H1 (cell line): ENCODE data around the gene KDSR. TPM values are rescaled to one million over a fixed set of nuclear protein-coding genes. Genes with fewer than 3 reads are reported as not detected.

Source experiments
- CTCF ChIA-PET: fragments of 300-600 bp; sonication (Branson Sonifier 250); formaldehyde crosslinking; loops from one replicate; lab custom pipeline; 2021; ENCODE audit not compliant: partially characterized antibody; lab: Charles Lee
- POLR2A ChIA-PET: fragments of 300-600 bp; sonication (Branson Sonifier 250); formaldehyde crosslinking; loops from one replicate; lab custom pipeline; 2021; ENCODE audit warnings: inconsistent platforms; ENCODE audit not compliant: partially characterized antibody; lab: Charles Lee
- DNase-seq, 2 experiments: peaks; one replicate each; pipeline versions ENCODE4 v3.0.0 to v3.0.0-alpha.2; 2010 to 2022; ENCODE audit warnings: low spot score in 2 of 2, low read depth in 1 of 2, mixed read lengths in 1 of 2
- FAIRE-seq: peaks from 2 replicates; lab custom pipeline; 2011; peaks lifted over from hg19 to GRCh38; lab: Jason Lieb, UNC
- H2AFZ ChIP-seq: 2 replicates; pipeline ENCODE4 v1.8.1; 2012; ENCODE audit warnings: low read length, inconsistent platforms
- H2AK5ac ChIP-seq: 2 replicates; pipeline ENCODE4 v1.6.1; 2013; ENCODE audit warnings: low read depth, low read length
- H2BK120ac ChIP-seq: replicated peaks from 2 replicates; pipeline ENCODE3; 2013; ENCODE audit warnings: low read depth, low read length, inconsistent platforms
- H2BK12ac ChIP-seq: 2 replicates; pipeline ENCODE4 v1.6.1; 2013; ENCODE audit warnings: low read depth, low read length
- H2BK15ac ChIP-seq: 2 replicates; pipeline ENCODE4 v1.6.1; 2013; ENCODE audit warnings: low read length
- H2BK20ac ChIP-seq: 2 replicates; pipeline ENCODE4 v1.6.1; 2013; ENCODE audit warnings: low read length
- H2BK5ac ChIP-seq: 2 replicates; pipeline ENCODE4 v1.6.1; 2013; ENCODE audit warnings: low read depth, low read length
- H3K14ac ChIP-seq: 2 replicates; pipeline ENCODE4 v1.6.1; 2013; ENCODE audit warnings: inconsistent platforms; ENCODE audit not compliant: insufficient read length
- H3K18ac ChIP-seq: 2 replicates; pipeline ENCODE4 v1.6.1; 2013; ENCODE audit warnings: low read length; ENCODE audit errors: extremely low read depth
- H3K23ac ChIP-seq: 2 replicates; pipeline ENCODE4 v1.6.1; 2013; ENCODE audit warnings: inconsistent platforms; ENCODE audit not compliant: insufficient read length
- H3K23me2 ChIP-seq: 2 replicates; pipeline ENCODE4 v1.6.1; 2013; ENCODE audit warnings: low read depth, low read length
- H3K27ac ChIP-seq: 2 replicates; pipeline ENCODE4 v1.6.1; 2011; ENCODE audit warnings: low read depth, low read length, inconsistent platforms
- H3K27me3 ChIP-seq, 4 experiments: replicated peaks in 1 of 4; 1 replicate in 1 of 4; 2 replicates in 3 of 4; pipeline versions ENCODE4 v1.6.1 to v1.8.1; 2011 to 2013; ENCODE audit warnings: low read length in 3 of 4, mild to moderate bottlenecking in 3 of 4, inconsistent platforms in 2 of 4, mixed read lengths in 2 of 4, moderate library complexity in 1 of 4; ENCODE audit not compliant: control insufficient read depth in 3 of 4, insufficient read depth in 3 of 4; ENCODE audit errors: extremely low read depth in 1 of 4
- H3K36me3 ChIP-seq, 4 experiments: 2 replicates each; pipeline versions ENCODE4 v1.6.1 to v1.8.1; 2011 to 2013; ENCODE audit warnings: mild to moderate bottlenecking in 4 of 4, low read length in 3 of 4, moderate library complexity in 2 of 4, control low read depth in 1 of 4, inconsistent platforms in 1 of 4; ENCODE audit not compliant: insufficient read depth in 4 of 4, control insufficient read depth in 2 of 4
- H3K4ac ChIP-seq: replicated peaks from 2 replicates; pipeline ENCODE3; 2013; ENCODE audit warnings: low read length, low read depth, mixed read lengths, inconsistent platforms; ENCODE audit not compliant: insufficient read length
- H3K4me1 ChIP-seq, 4 experiments: replicated peaks in 1 of 4; 1 replicate in 1 of 4; 2 replicates in 3 of 4; pipeline versions ENCODE4 v1.6.1 to v1.8.1; 2011 to 2013; ENCODE audit warnings: low read length in 3 of 4, inconsistent platforms in 2 of 4, mixed read lengths in 1 of 4; ENCODE audit not compliant: insufficient read depth in 4 of 4, control insufficient read depth in 3 of 4
- H3K4me2 ChIP-seq, 2 experiments: 2 replicates each; pipeline versions ENCODE4 v1.6.1 to v1.8.1; 2011 to 2013; ENCODE audit warnings: low read depth in 2 of 2, low read length in 2 of 2, control low read depth in 1 of 2, inconsistent platforms in 1 of 2, mild to moderate bottlenecking in 1 of 2; ENCODE audit not compliant: insufficient read depth in 1 of 2
- H3K4me3 ChIP-seq, 4 experiments: fragments of 200-600, 300-600 bp in 1 of 4; sonication (generic), shearing (Covaris generic), sonication (Bioruptor Twin) in 1 of 4; 2 replicates each; pipeline versions ENCODE4 v1.5.1 to v1.8.1; 2011 to 2016; ENCODE audit warnings: low read length in 4 of 4, low read depth in 3 of 4, control low read depth in 2 of 4, inconsistent platforms in 2 of 4, mild to moderate bottlenecking in 2 of 4, mixed read lengths in 1 of 4, moderate library complexity in 1 of 4; ENCODE audit not compliant: insufficient read depth in 2 of 4; ENCODE audit errors: extremely low read depth in 1 of 4
- H3K56ac ChIP-seq: replicated peaks from 2 replicates; pipeline ENCODE3; 2013; ENCODE audit warnings: low read depth, mild to moderate bottlenecking, mixed read lengths, low read length, inconsistent platforms; ENCODE audit not compliant: insufficient read length
- H3K79me1 ChIP-seq: 2 replicates; pipeline ENCODE4 v1.6.1; 2013; ENCODE audit warnings: low read depth, low read length, control low read depth
- H3K79me2 ChIP-seq, 2 experiments: 2 replicates each; pipeline versions ENCODE4 v1.6.1 to v1.8.1; 2012 to 2013; ENCODE audit warnings: low read length in 2 of 2, mild to moderate bottlenecking in 2 of 2, inconsistent platforms in 1 of 2; ENCODE audit not compliant: insufficient read depth in 2 of 2, control insufficient read depth in 1 of 2
- H3K9ac ChIP-seq, 4 experiments: replicated peaks in 1 of 4; 1 replicate in 1 of 4; 2 replicates in 3 of 4; pipeline versions ENCODE4 v1.6.1 to v1.8.1; 2011 to 2013; ENCODE audit warnings: low read depth in 3 of 4, low read length in 3 of 4, control low read depth in 2 of 4, mild to moderate bottlenecking in 2 of 4, moderate library complexity in 2 of 4, inconsistent platforms in 1 of 4; ENCODE audit errors: extremely low read depth in 1 of 4
- H3K9me3 ChIP-seq, 2 experiments: 2 replicates each; pipeline versions ENCODE4 v1.6.1 to v1.8.1; 2012 to 2013; ENCODE audit warnings: mild to moderate bottlenecking in 2 of 2, moderate library complexity in 2 of 2, control low read depth in 1 of 2, inconsistent platforms in 1 of 2, low read depth in 1 of 2, low read length in 1 of 2, mixed read lengths in 1 of 2; ENCODE audit not compliant: insufficient read depth in 2 of 2
- H4K20me1 ChIP-seq, 2 experiments: replicated peaks in 1 of 2; 2 replicates each; pipeline versions ENCODE3 to v1.8.1; 2011 to 2013; ENCODE audit warnings: inconsistent platforms in 2 of 2, low read length in 2 of 2, mild to moderate bottlenecking in 1 of 2; ENCODE audit not compliant: insufficient read depth in 2 of 2, control insufficient read depth in 1 of 2
- H4K5ac ChIP-seq: 2 replicates; pipeline ENCODE4 v1.6.1; 2013; ENCODE audit warnings: low read length, low read depth, mixed read lengths, inconsistent platforms; ENCODE audit not compliant: insufficient read length
- H4K8ac ChIP-seq: 2 replicates; pipeline ENCODE4 v1.8.0; 2013; ENCODE audit warnings: mild to moderate bottlenecking, moderate library complexity, low read length, inconsistent platforms; ENCODE audit not compliant: insufficient read depth; ENCODE audit errors: extremely low read depth
- H4K91ac ChIP-seq: replicated peaks from 2 replicates; pipeline ENCODE3; 2013; ENCODE audit warnings: low read length, mixed read lengths, inconsistent platforms; ENCODE audit not compliant: insufficient read length
- CHD2 ChIP-seq: IDR thresholded peaks from 2 replicates; pipeline ENCODE4 v1.6.1; 2012; ENCODE audit warnings: low read length, improper control_type of control experiment
- FOSL1 ChIP-seq: IDR thresholded peaks from 2 replicates; pipeline ENCODE4 v1.6.1; 2011; ENCODE audit warnings: mild to moderate bottlenecking, low read depth, low read length, moderate library complexity; ENCODE audit not compliant: insufficient read depth
- RAD21 ChIP-seq, 2 experiments: IDR thresholded peaks in 1 of 2; conservative IDR thresholded peaks in 1 of 2; 2 replicates each; pipeline ENCODE4 v1.6.1; 2011; ENCODE audit warnings: low read depth in 2 of 2, low read length in 2 of 2, improper control_type of control experiment in 1 of 2, inconsistent platforms in 1 of 2, mild to moderate bottlenecking in 1 of 2, moderate library complexity in 1 of 2
- WGBS, 2 experiments: shearing (Covaris generic) in 1 of 2; methylation state at CpG; one replicate each; pipeline versions ENCODE4 v1.1.6 to v1.1.7; 2013 to 2015; ENCODE audit warnings: low lambda C conversion rate in 2 of 2, mixed read lengths in 2 of 2, inconsistent platforms in 1 of 2, low coverage in 1 of 2, missing lambda C conversion rate in 1 of 2; ENCODE audit not compliant: insufficient replicate concordance in 2 of 2, insufficient coverage in 1 of 2, insufficient read length in 1 of 2; ENCODE audit errors: extremely low coverage in 1 of 2, missing lambda C conversion rate in 1 of 2; 5-methylcytosine and 5-hydroxymethylcytosine counted together
- polyA plus RNA-seq, 7 experiments: library from polyadenylated mRNA; depleted of rRNA in 3 of 7; stranded (reverse) in 5 of 7; unstranded in 2 of 7; fragments of >200 nt in 5 of 7; fragments of 200-250 nt in 2 of 7; gene quantifications; 1 replicate in 5 of 7; 2 replicates in 1 of 7; 4 replicates in 1 of 7; pipeline versions ENCODE4 v1.2.1 to v1.2.3, GENCODE V29; 2011 to 2013; ENCODE audit warnings: missing spikeins in 2 of 7, mixed read lengths in 2 of 7
- total RNA-seq: library from RNA; stranded (reverse); fragmentation: NEBNext Ultra II Directional; extraction: Animal tissue kit (Norgen Biotek cat#: 25700); gene quantifications from 2 replicates; pipeline ENCODE4 v1.2.1, GENCODE V29; 2021

Gene KDSR
- total and polyA plus RNA-seq, 2 of the 8 experiments (the other 6 are each of a cell fraction or from before 2014, with no cell fraction given), result 12.4 to 50.5 TPM

GRCh38 chr18:63313396-63313917, 53.5 kb downstream of the KDSR start:
- no peak overlapping the region for H4K91ac ChIP-seq
- TF ChIP-seq FOSL1 (no peak), RAD21 (IDR thresholded peaks at IDR 0.05 in 1 of 2, conservative IDR thresholded peaks at IDR 0.05 in 1 of 2; ENCODE audit: low read depth in 2 of 2, low read length in 2 of 2) (no peak), CHD2 (no peak)
- TF ChIP-seq, all 59 proteins: peak for 0
- Histone ChIP-seq H4K8ac (no peak overlapping the region), H3K4me1 (peaks cover 0 to 1% (median 0%) of the 10 kb centered on the region in 4 experiments; a peak in 1 of 7 replicates), H3K9me3 (no peaks in the 10 kb centered on the region), H2BK12ac (no peak overlapping the region), H3K23me2 (no peaks in the 10 kb centered on the region; the same call in 1 of the 2 replicates), H3K4ac (no peak overlapping the region), H2AFZ (no peak overlapping the region), H3K14ac (no peak overlapping the region), H3K4me3 (no peak overlapping the region), H3K18ac (no peak overlapping the region), H2BK5ac (no peak overlapping the region), H3K56ac (no peak overlapping the region), H3K27ac (no peak overlapping the region), H3K36me3 (no peaks in the 10 kb centered on the region), H3K79me1 (no peaks in the 10 kb centered on the region), H2BK15ac (no peak overlapping the region), H3K79me2 (no peaks in the 10 kb centered on the region; a peak in 1 of 4 replicates), H3K4me2 (no peak overlapping the region), H3K27me3 (peaks cover 0 to 12% (median 7%) of the 10 kb centered on the region in 4 experiments; a peak in 6 of 7 replicates), H4K5ac (no peak overlapping the region), H2BK120ac (no peak overlapping the region), H2AK5ac (no peak overlapping the region), H3K9ac (no peak overlapping the region), H3K23ac (no peak overlapping the region), H2BK20ac (no peak overlapping the region), H4K20me1 (peaks cover 0 to 3% of the 10 kb centered on the region in 2 experiments)
- CTCF ChIA-PET, result interaction anchor here (0.8 to 2.2 kb wide), 6 partner anchors 8 to 297 kb away, joined by 3 to 6 read pairs (median 4); no protein-coding TSS in a partner anchor
- POLR2A ChIA-PET, result no interaction called here
- FAIRE-seq (no peak), DNase-seq (no peak)
- WGBS, 2 experiments, result 92% methylated on average over 5 of the region's 5 CpGs; no CpG with 5 or more reads in 1 of the 2 experiments
